HEK293 (cell line): ENCODE data around the gene STRN.

Experiments
- CTCF ChIP-seq: fragments of 450-650 bp; formaldehyde crosslinking; IDR thresholded peaks from 2 replicates; pipeline ENCODE4 v1.5.1; 2016; ENCODE audit warnings: missing biosample characterization, missing genetic modification characterization
- REST ChIP-seq: fragments of 450-650 bp; formaldehyde crosslinking; IDR thresholded peaks from 2 replicates; pipeline ENCODE4 v1.5.1; 2016; ENCODE audit warnings: missing biosample characterization, missing genetic modification characterization
- ZNF423 ChIP-seq: fragments of 450-650 bp; formaldehyde crosslinking; IDR thresholded peaks from 2 replicates; pipeline ENCODE4 v1.5.1; 2016; ENCODE audit warnings: missing biosample characterization, missing genetic modification characterization
- ZNF521 ChIP-seq: fragments of 450-650 bp; formaldehyde crosslinking; IDR thresholded peaks from 2 replicates; pipeline ENCODE4 v1.5.1; 2017; ENCODE audit warnings: missing biosample characterization, mild to moderate bottlenecking, missing genetic modification characterization
- ZNF776 ChIP-seq: fragments of 450-650 bp; formaldehyde crosslinking; IDR thresholded peaks from 2 replicates; pipeline ENCODE4 v1.5.0; 2017; ENCODE audit warnings: missing biosample characterization, missing genetic modification characterization, borderline replicate concordance
- ZSCAN16 ChIP-seq: fragments of 450-650 bp; formaldehyde crosslinking; IDR thresholded peaks from 2 replicates; pipeline ENCODE4 v1.5.1; 2016; ENCODE audit warnings: missing biosample characterization, missing genetic modification characterization

- TF ChIP-seq ZNF776 (tag by site-specific recombination): no peak
- no peak for TF ChIP-seq REST
- TF ChIP-seq ZSCAN16 (tag by site-specific recombination): no peak
- TF ChIP-seq ZNF521: no peak
- TF ChIP-seq CTCF: no peak
- TF ChIP-seq ZNF423 (tag by site-specific recombination): no peak
Measured at GRCh38 chr2:36965206-36965605, 1.1 kb downstream of the STRN start.
